Duodenal mucosa (tissue), 2 donors: ENCODE data around the gene SPOCK3.
"Not testable (repeated sequence)": the region's sequence is repeated elsewhere in the genome, so short reads cannot be mapped to it uniquely, and the experiment has no call there.

ENCODE experiments used
- H3K27ac ChIP-seq: one replicate; pipeline ENCODE4 v1.7.0; 2013; ENCODE audit warnings: low read depth, low read length
- H3K27me3 ChIP-seq, 2 donors: one replicate each; pipeline ENCODE4 v1.7.0; 2013; ENCODE audit warnings: low read length in 2 of 2, control low read depth in 1 of 2; ENCODE audit not compliant: insufficient read depth in 2 of 2, control insufficient read depth in 1 of 2
- H3K36me3 ChIP-seq, 2 donors: one replicate each; pipeline ENCODE4 v1.7.0; 2013; ENCODE audit warnings: low read length in 2 of 2, control low read depth in 1 of 2; ENCODE audit not compliant: insufficient read depth in 2 of 2, control insufficient read depth in 1 of 2
- H3K4me1 ChIP-seq, 2 donors: one replicate each; pipeline ENCODE4 v1.7.0; 2013; ENCODE audit warnings: low read length in 2 of 2, control low read depth in 1 of 2; ENCODE audit not compliant: insufficient read depth in 2 of 2, control insufficient read depth in 1 of 2
- H3K4me3 ChIP-seq, 2 donors: one replicate each; pipeline ENCODE4 v1.7.0; 2013; ENCODE audit warnings: low read length in 2 of 2, low read depth in 1 of 2
- H3K9ac ChIP-seq, 2 donors: one replicate each; pipeline ENCODE4 v1.7.0; 2013; ENCODE audit warnings: low read length in 2 of 2, low read depth in 1 of 2
- H3K9me3 ChIP-seq, 2 donors: one replicate each; pipeline ENCODE4 v1.7.0; 2013; ENCODE audit warnings: low read length in 2 of 2, control low read depth in 1 of 2; ENCODE audit not compliant: control insufficient read depth in 1 of 2

SPOCK3 gene

GRCh38 chr4:167234316-167234881 is at the start of gene SPOCK3:
Gene SPOCK3 (minus strand): TSS chr4:167234494.
- no peaks in the 10 kb centered on the region for H3K36me3 ChIP-seq
- no peaks in the 10 kb centered on the region for H3K9me3 ChIP-seq
- peak within 1 kb of the TSS in 1 of 2 donors; percentile 48 for H3K4me3 ChIP-seq
- peaks cover 0 to 5% of the 10 kb centered on the region in 2 donors for H3K4me1 ChIP-seq
- no peak within 1 kb of the TSS for H3K27ac ChIP-seq
- no peak within 1 kb of the TSS for H3K9ac ChIP-seq
- peaks cover 8 to 26% of the 10 kb centered on the region in 2 donors for H3K27me3 ChIP-seq

- Histone ChIP-seq H3K27ac (no peak overlapping the region), H3K4me3 (no peak overlapping the region), H3K9ac (no peak overlapping the region), H3K27me3 (no peaks in the 10 kb centered on the region), H3K9me3 (no peaks in the 10 kb centered on the region), H3K4me1 (no peaks in the 10 kb centered on the region), H3K36me3 (no peaks in the 10 kb centered on the region)
These were observed 48.0 kb upstream of the SPOCK3 start for GRCh38 chr4:167282171-167282864.

- H3K27me3 ChIP-seq, H3K9ac ChIP-seq, H3K27ac ChIP-seq, H3K9me3 ChIP-seq, H3K36me3 ChIP-seq, H3K4me3 ChIP-seq, H3K4me1 ChIP-seq: not testable (repeated sequence)
These were observed 47.3 kb upstream of the SPOCK3 start for GRCh38 chr4:167281545-167281944.

GRCh38 chr4:167274351-167274750 is 40.1 kb upstream of the SPOCK3 start:
- no peaks in the 10 kb centered on the region for H3K9me3 ChIP-seq
- no peaks in the 10 kb centered on the region for H3K4me1 ChIP-seq
- H3K9ac ChIP-seq, result no peak overlapping the region
- H3K27ac ChIP-seq, result no peak overlapping the region
- H3K27me3 ChIP-seq, result no peaks in the 10 kb centered on the region
- no peak overlapping the region for H3K4me3 ChIP-seq
- no peaks in the 10 kb centered on the region for H3K36me3 ChIP-seq

DNA sequence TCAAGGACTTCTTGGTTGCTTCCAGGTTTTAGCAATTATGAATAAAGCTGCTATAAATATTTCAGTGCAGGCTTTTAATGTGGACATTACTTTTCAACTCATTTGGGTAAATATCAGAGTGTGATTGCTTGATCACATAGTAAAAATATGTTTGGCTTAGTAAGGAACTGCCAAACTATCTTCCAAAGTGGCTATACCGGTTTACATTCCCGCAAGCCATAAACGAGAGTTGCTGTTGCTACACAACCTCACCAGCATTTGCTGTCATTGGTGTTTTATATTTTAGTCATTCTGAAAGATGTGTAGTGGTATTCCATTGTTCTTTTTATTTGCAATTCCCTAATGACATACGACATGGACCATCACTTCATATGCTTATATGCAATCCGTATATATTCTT is 30.9 kb upstream of the SPOCK3 start:
- Histone ChIP-seq H3K27me3 (no peaks in the 10 kb centered on the region), H3K9me3 (no peaks in the 10 kb centered on the region), H3K27ac (no peak overlapping the region), H3K4me1 (no peaks in the 10 kb centered on the region), H3K36me3 (no peaks in the 10 kb centered on the region), H3K9ac (no peak overlapping the region), H3K4me3 (no peak overlapping the region)

DNA sequence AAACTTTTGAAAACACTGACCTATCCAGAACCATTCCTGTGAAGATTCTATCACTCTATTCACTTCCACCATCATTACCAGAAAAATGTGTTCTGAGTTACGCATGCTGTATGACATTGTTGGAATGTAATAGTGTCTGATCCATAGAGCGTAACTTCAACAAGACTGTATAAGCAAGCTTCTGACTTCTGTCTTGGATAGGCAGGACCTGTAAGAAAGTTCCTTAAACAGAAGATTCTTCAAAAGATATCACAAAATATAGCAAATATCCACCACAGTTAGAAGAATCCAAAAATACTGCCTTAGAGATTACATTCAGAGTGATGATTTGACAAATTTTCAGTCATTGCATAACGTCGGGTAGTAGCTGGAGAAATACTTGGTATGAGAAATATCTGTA is 14.0 kb upstream of the SPOCK3 start:
- no peak overlapping the region for H3K27ac ChIP-seq
- no peaks in the 10 kb centered on the region for H3K27me3 ChIP-seq
- H3K9ac ChIP-seq, result no peak overlapping the region
- no peaks in the 10 kb centered on the region for H3K4me1 ChIP-seq
- H3K9me3 ChIP-seq, result no peaks in the 10 kb centered on the region
- no peaks in the 10 kb centered on the region for H3K36me3 ChIP-seq
- H3K4me3 ChIP-seq, result no peak overlapping the region

- Histone ChIP-seq H3K27me3 (peaks cover 0 to 6% of the 10 kb centered on the region in 2 donors), H3K9me3 (no peaks in the 10 kb centered on the region), H3K4me1 (no peaks in the 10 kb centered on the region), H3K27ac (no peak overlapping the region), H3K36me3 (no peaks in the 10 kb centered on the region), H3K4me3 (no peak overlapping the region), H3K9ac (no peak overlapping the region)
These were observed 5.3 kb upstream of the SPOCK3 start for GRCh38 chr4:167239627-167240026.

DNA sequence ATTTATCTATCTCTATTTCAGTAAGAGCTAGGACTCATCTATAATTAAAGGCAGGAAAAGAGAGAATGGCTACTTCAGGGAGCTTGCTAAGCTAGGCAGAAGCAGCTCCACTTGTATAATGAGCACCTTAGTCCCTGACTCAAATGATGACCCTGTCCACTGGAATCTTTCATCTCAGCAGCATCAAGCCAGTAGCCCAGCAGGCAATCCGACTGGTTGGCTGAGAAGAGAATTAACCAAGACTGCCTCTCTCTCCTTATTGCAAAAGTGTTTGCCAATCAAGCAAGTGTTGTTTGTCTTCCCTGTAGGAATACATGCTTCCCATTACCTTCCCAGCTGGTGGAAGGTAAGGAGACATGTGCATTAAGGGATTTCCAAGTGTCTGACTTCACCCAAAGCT is 3.9 kb upstream of the SPOCK3 start:
- Histone ChIP-seq H3K4me1 (peaks cover 0 to 5% of the 10 kb centered on the region in 2 donors), H3K27ac (no peak overlapping the region), H3K27me3 (peaks cover 8 to 19% of the 10 kb centered on the region in 2 donors), H3K9ac (no peak overlapping the region), H3K9me3 (no peaks in the 10 kb centered on the region), H3K4me3 (no peak overlapping the region), H3K36me3 (no peaks in the 10 kb centered on the region)

- Histone ChIP-seq H3K9ac (no peak overlapping the region), H3K9me3 (no peaks in the 10 kb centered on the region), H3K27ac (no peak overlapping the region), H3K27me3 (peaks cover 8 to 26% of the 10 kb centered on the region in 2 donors), H3K4me3 (peak overlapping the region in 1 of 2 donors; percentile 48), H3K36me3 (no peaks in the 10 kb centered on the region), H3K4me1 (peaks cover 0 to 5% of the 10 kb centered on the region in 2 donors)
These were observed 494 bp downstream of the SPOCK3 start for GRCh38 chr4:167233685-167234315.

- Histone ChIP-seq H3K9ac (no peak overlapping the region), H3K4me3 (no peak overlapping the region), H3K27ac (no peak overlapping the region), H3K4me1 (peaks cover 0 to 5% of the 10 kb centered on the region in 2 donors), H3K27me3 (peaks cover 8 to 26% of the 10 kb centered on the region in 2 donors), H3K9me3 (no peaks in the 10 kb centered on the region), H3K36me3 (no peaks in the 10 kb centered on the region)
These were observed 1.2 kb downstream of the SPOCK3 start for GRCh38 chr4:167232805-167233684.
